ENCODE data around the gene CBLN3.
"Not testable (repeated sequence)": the region's sequence is repeated elsewhere in the genome, so short reads cannot be mapped to it uniquely, and the experiment has no call there.

The CBLN3 gene

GRCh38 chr14:24429395-24430142 lies at the start of gene CBLN3, which contains the start of gene KHNYN:
TSS of gene CBLN3 (minus strand) at chr14:24429668. CDS start at chr14:24429054, 614 bp downstream.
TSS of gene KHNYN (plus strand) at chr14:24429954. CDS start at chr14:24430731, 777 bp downstream.
- DNase-seq = peak; percentile 88 to 89

GRCh38 chr14:24475261-24475660 lies 45.8 kb upstream of the CBLN3 start:
- DNase-seq = no peak

- DNase-seq = no peak
These were observed 43.7 kb upstream of the CBLN3 start for GRCh38 chr14:24473211-24473610.

GRCh38 chr14:24470450-24470849 lies 41.0 kb upstream of the CBLN3 start:
- not testable (repeated sequence) for DNase-seq

- no peak for DNase-seq
These were observed 36.3 kb upstream of the CBLN3 start for GRCh38 chr14:24465805-24466204.

- no peak for DNase-seq
These were observed 35.9 kb upstream of the CBLN3 start for GRCh38 chr14:24465368-24465767.

- DNase-seq = no peak
These were observed 34.7 kb upstream of the CBLN3 start for GRCh38 chr14:24463884-24464785.

- DNase-seq = no peak
These were observed 33.8 kb upstream of the CBLN3 start for GRCh38 chr14:24463017-24463883.

GRCh38 chr14:24461336-24461735 lies 31.9 kb upstream of the CBLN3 start:
- DNase-seq = no peak

GRCh38 chr14:24459331-24459730 lies 29.9 kb upstream of the CBLN3 start:
- no peak for DNase-seq

GRCh38 chr14:24458736-24459135 lies 29.3 kb upstream of the CBLN3 start:
- DNase-seq = no peak

GRCh38 chr14:24456980-24457379 lies 27.5 kb upstream of the CBLN3 start:
- no peak for DNase-seq

- not testable (repeated sequence) for DNase-seq
These were observed 21.4 kb upstream of the CBLN3 start for GRCh38 chr14:24450828-24451227.

- DNase-seq = no peak
These were observed 13.7 kb upstream of the CBLN3 start for GRCh38 chr14:24443053-24443665.

GRCh38 chr14:24442240-24443052 lies 13.0 kb upstream of the CBLN3 start, which contains the start of gene SDR39U1:
TSS of gene SDR39U1 (minus strand) at chr14:24442776. CDS start at chr14:24442769, 7 bp downstream.
- peak; percentile 93 to 96 for DNase-seq

- DNase-seq = no peak
These were observed 12.4 kb upstream of the CBLN3 start for GRCh38 chr14:24441904-24442239.

GRCh38 chr14:24441485-24441884 lies 12.0 kb upstream of the CBLN3 start:
- DNase-seq = no peak

- no peak for DNase-seq
These were observed 11.3 kb upstream of the CBLN3 start for GRCh38 chr14:24440606-24441399.

GRCh38 chr14:24439830-24440605 lies 10.6 kb upstream of the CBLN3 start:
- no peak for DNase-seq

GRCh38 chr14:24439257-24439656 lies 9.8 kb upstream of the CBLN3 start:
- no peak for DNase-seq

All from stimulated activated CD4-positive, alpha-beta T cell treated with anti-CD3 and anti-CD28 coated beads, Interleukin-2, amount 100 ng/mL, for 24 hours (primary cell).